B cell (primary cell): ENCODE results near the gene TEX13D. TPM values are rescaled to one million over a fixed set of nuclear protein-coding genes. Genes with fewer than 3 reads are reported as not detected.

Experiments
- ATAC-seq: fragments of 200-7000 bp; cut with Tn5 transposase; one replicate; pipeline ENCODE4 v1.10.0; 2021; ENCODE audit warnings: low read depth, mild to moderate bottlenecking, moderate number of reproducible peaks, moderate library complexity
- CTCF ChIA-PET: fragments of 350-600 bp; sonication (Branson Sonifier 250); formaldehyde crosslinking; loops from one replicate; lab custom pipeline; 2021; ENCODE audit warnings: antibody characterized with exemption, inconsistent platforms; lab: Charles Lee
- POLR2A ChIA-PET: fragments of 350-600 bp; sonication (Branson Sonifier 250); formaldehyde crosslinking; loops from one replicate; lab custom pipeline; 2021; ENCODE audit warnings: antibody characterized with exemption; lab: Charles Lee
- DNase-seq: peaks from one replicate; pipeline ENCODE4 v3.0.0; 2013
- H2AFZ ChIP-seq: 2 replicates; pipeline ENCODE4 v1.6.1; 2012; ENCODE audit warnings: mild to moderate bottlenecking, low read depth, low read length; ENCODE audit not compliant: insufficient read depth, poor library complexity, severe bottlenecking
- H3K27ac ChIP-seq, 2 donors: 1 replicate in 1 of 2; 2 replicates in 1 of 2; pipeline ENCODE4 v1.5.1; 2012 to 2013; ENCODE audit warnings: low read length in 2 of 2, mild to moderate bottlenecking in 2 of 2, moderate library complexity in 1 of 2
- H3K27me3 ChIP-seq, 4 experiments: fragments of 200-600 bp in 1 of 4; sonication (generic) in 1 of 4; replicated peaks in 1 of 4; 1 replicate in 2 of 4; 2 replicates in 2 of 4; pipeline versions ENCODE4 v1.6.1 to v1.7.0; 2013 to 2016; ENCODE audit warnings: low read length in 3 of 4, mild to moderate bottlenecking in 2 of 4, mixed read lengths in 1 of 4, moderate library complexity in 1 of 4; ENCODE audit not compliant: insufficient read depth in 4 of 4, control insufficient read depth in 3 of 4; ENCODE audit errors: control extremely low read depth in 1 of 4
- H3K36me3 ChIP-seq, 2 experiments: replicated peaks in 1 of 2; 1 replicate in 1 of 2; 2 replicates in 1 of 2; pipeline versions ENCODE4 v1.6.1 to v1.7.1; 2013; ENCODE audit warnings: low read length in 1 of 2; ENCODE audit not compliant: insufficient read depth in 2 of 2, control insufficient read depth in 1 of 2; ENCODE audit errors: control extremely low read depth in 1 of 2, extremely low read depth in 1 of 2
- H3K4me1 ChIP-seq, 2 donors: fragments of 200-600 bp in 1 of 2; sonication (generic) in 1 of 2; 1 replicate in 1 of 2; 2 replicates in 1 of 2; pipeline versions ENCODE4 v1.5.1 to v1.6.1; 2013 to 2017; ENCODE audit warnings: low read length in 2 of 2; ENCODE audit not compliant: control insufficient read depth in 2 of 2, insufficient read depth in 2 of 2
- H3K4me2 ChIP-seq: replicated peaks from 2 replicates; pipeline ENCODE3; 2012; ENCODE audit warnings: mild to moderate bottlenecking, low read depth, low read length; ENCODE audit not compliant: poor library complexity, severe bottlenecking
- H3K4me3 ChIP-seq, 5 experiments: fragments of 200-600 bp in 1 of 5; sonication (generic) in 1 of 5; 1 replicate in 3 of 5; 2 replicates in 2 of 5; pipeline versions ENCODE4 v1.5.1 to v1.7.0; 2011 to 2016; ENCODE audit warnings: low read length in 4 of 5, mild to moderate bottlenecking in 4 of 5, low read depth in 2 of 5, control low read depth in 1 of 5, moderate library complexity in 1 of 5; ENCODE audit not compliant: insufficient read depth in 1 of 5; ENCODE audit errors: control extremely low read depth in 1 of 5, extremely low read depth in 1 of 5
- H3K79me2 ChIP-seq: fragments of 200-600 bp; sonication (generic); one replicate; pipeline ENCODE4 v1.6.0; 2016; ENCODE audit warnings: low read length; ENCODE audit not compliant: control insufficient read depth, insufficient read depth
- H3K9ac ChIP-seq: fragments of 200-600 bp; sonication (generic); 2 replicates; pipeline ENCODE4 v1.6.1; 2017; ENCODE audit warnings: mild to moderate bottlenecking, low read length, moderate library complexity
- H3K9me3 ChIP-seq, 3 donors: one replicate each; pipeline versions ENCODE4 v1.6.1 to v1.7.1; 2013; ENCODE audit warnings: low read length in 2 of 3; ENCODE audit not compliant: control insufficient read depth in 2 of 3, insufficient read depth in 1 of 3; ENCODE audit errors: control extremely low read depth in 1 of 3
- H4K20me1 ChIP-seq: 2 replicates; pipeline ENCODE4 v1.6.0; 2012; ENCODE audit warnings: mild to moderate bottlenecking, low read length; ENCODE audit not compliant: insufficient read depth, control insufficient read depth, poor library complexity, severe bottlenecking
- H3K27ac Mint-ChIP-seq: one replicate; pipeline ENCODE4 v1.8.0; 2021; ENCODE audit warnings: mixed read lengths
- H3K27me3 Mint-ChIP-seq: one replicate; pipeline ENCODE4 v1.8.0; 2021; ENCODE audit warnings: mixed read lengths
- H3K4me1 Mint-ChIP-seq: one replicate; pipeline ENCODE4 v1.8.0; 2021; ENCODE audit warnings: mixed read lengths
- H3K4me3 Mint-ChIP-seq: one replicate; pipeline ENCODE4 v1.8.0; 2021; ENCODE audit warnings: mixed read lengths
- H3K9me3 Mint-ChIP-seq: one replicate; pipeline ENCODE4 v1.8.0; 2022; ENCODE audit warnings: mixed read lengths; ENCODE audit not compliant: insufficient read depth
- EZH2 ChIP-seq: IDR thresholded peaks from 2 replicates; pipeline ENCODE4 v1.6.1; 2012; ENCODE audit warnings: borderline replicate concordance, low read depth, mild to moderate bottlenecking, moderate library complexity, low read length; ENCODE audit not compliant: insufficient read depth, poor library complexity, severe bottlenecking
- WGBS: methylation state at CpG from one replicate; pipeline ENCODE4 v1.1.5; 2013; ENCODE audit warnings: missing lambda C conversion rate; ENCODE audit not compliant: insufficient coverage; 5-methylcytosine and 5-hydroxymethylcytosine counted together
- intact Hi-C: fragments of 100-400 bp; cut with micrococcal nuclease; formaldehyde crosslinking; loops from one replicate; pipeline ENCODE4 v1.10.0; 2022
- polyA plus RNA-seq: library from polyadenylated mRNA; depleted of rRNA; stranded (reverse); fragments of >200 nt; gene quantifications from 2 replicates; pipeline ENCODE4 v1.2.3, GENCODE V29; 2012
- total RNA-seq, 2 donors: library from RNA; stranded (reverse); fragments of 120-200 nt in 1 of 2; gene quantifications; 1 replicate in 1 of 2; 2 replicates in 1 of 2; pipeline versions ENCODE4 v1.2.3 to v1.2.4, GENCODE V29; 2013 to 2022
- TF ChIP-seq, protein P1 (sequence below): fragments of 200-600 bp; IDR thresholded peaks from one replicate; pipeline ENCODE4 v1.8.0; 2022; ENCODE audit warnings: antibody characterized with exemption, mild to moderate bottlenecking

Gene TEX13D
- total and polyA plus RNA-seq, 2 donors (not counting 1 experiment from before 2014, with no cell fraction given), result not detected

DNA sequence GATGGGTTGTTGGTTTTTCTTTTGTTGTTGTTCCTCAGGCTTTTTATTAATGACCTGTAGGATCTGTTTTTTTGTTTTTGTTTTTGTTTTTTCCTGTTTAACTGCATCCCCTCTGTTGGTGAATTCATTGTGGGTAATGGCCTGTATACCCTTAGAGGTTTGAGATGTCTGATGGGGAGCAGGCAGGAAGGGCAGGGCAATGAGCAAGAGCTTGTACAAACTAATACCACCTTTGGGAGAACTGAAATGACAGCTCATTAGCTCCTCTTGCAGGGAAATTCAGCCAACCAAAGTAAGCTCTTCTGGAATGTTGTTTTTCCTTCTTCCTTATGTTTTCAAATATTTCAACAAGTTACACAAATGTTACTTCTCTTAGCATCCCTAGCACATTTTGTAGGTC is 37.3 kb downstream of the TEX13D start:
- DNase-seq (no peak), ATAC-seq (no peak)
- H3K9me3 ChIP-seq, result no peaks in the 10 kb centered on the region
- H3K27ac ChIP-seq, result no peak overlapping the region
- no peaks in the 10 kb centered on the region for H3K36me3 ChIP-seq
- no peaks in the 10 kb centered on the region for H3K9me3 Mint-ChIP-seq
- CTCF ChIA-PET, result interaction anchor here (3.0 kb wide), 1 partner anchor 21 kb away, joined by 8 read pairs; no protein-coding TSS in a partner anchor
- TF ChIP-seq, protein P1, sequence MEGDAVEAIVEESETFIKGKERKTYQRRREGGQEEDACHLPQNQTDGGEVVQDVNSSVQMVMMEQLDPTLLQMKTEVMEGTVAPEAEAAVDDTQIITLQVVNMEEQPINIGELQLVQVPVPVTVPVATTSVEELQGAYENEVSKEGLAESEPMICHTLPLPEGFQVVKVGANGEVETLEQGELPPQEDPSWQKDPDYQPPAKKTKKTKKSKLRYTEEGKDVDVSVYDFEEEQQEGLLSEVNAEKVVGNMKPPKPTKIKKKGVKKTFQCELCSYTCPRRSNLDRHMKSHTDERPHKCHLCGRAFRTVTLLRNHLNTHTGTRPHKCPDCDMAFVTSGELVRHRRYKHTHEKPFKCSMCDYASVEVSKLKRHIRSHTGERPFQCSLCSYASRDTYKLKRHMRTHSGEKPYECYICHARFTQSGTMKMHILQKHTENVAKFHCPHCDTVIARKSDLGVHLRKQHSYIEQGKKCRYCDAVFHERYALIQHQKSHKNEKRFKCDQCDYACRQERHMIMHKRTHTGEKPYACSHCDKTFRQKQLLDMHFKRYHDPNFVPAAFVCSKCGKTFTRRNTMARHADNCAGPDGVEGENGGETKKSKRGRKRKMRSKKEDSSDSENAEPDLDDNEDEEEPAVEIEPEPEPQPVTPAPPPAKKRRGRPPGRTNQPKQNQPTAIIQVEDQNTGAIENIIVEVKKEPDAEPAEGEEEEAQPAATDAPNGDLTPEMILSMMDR, result no peak
- TF ChIP-seq EZH2, result no peak
- H4K20me1 ChIP-seq, result no peaks in the 10 kb centered on the region
- no peak overlapping the region for H3K27ac Mint-ChIP-seq
- no peak overlapping the region for H3K9ac ChIP-seq
- H3K27me3 Mint-ChIP-seq, result peaks cover 6% of the 10 kb centered on the region
- H3K4me3 Mint-ChIP-seq, result no peak overlapping the region
- intact Hi-C loops, result no loop called here
- H3K79me2 ChIP-seq, result no peaks in the 10 kb centered on the region
- no peaks in the 10 kb centered on the region for H3K4me1 ChIP-seq
- H2AFZ ChIP-seq, result no peak overlapping the region
- no peaks in the 10 kb centered on the region for H3K27me3 ChIP-seq
- H3K4me1 Mint-ChIP-seq, result no peaks in the 10 kb centered on the region
- H3K4me3 ChIP-seq, result no peak overlapping the region
- H3K4me2 ChIP-seq, result no peak overlapping the region
- POLR2A ChIA-PET, result no interaction called here

GRCh38 chrX:124373348-124373747 is 40.9 kb downstream of the TEX13D start:
- no peaks in the 10 kb centered on the region for H3K4me1 ChIP-seq
- Mint-ChIP-seq H3K9me3 (no peaks in the 10 kb centered on the region), H3K27ac (no peak overlapping the region), H3K4me1 (no peaks in the 10 kb centered on the region), H3K27me3 (peaks cover 6% of the 10 kb centered on the region), H3K4me3 (no peak overlapping the region)
- no peak overlapping the region for H3K9ac ChIP-seq
- no peak overlapping the region for H3K27ac ChIP-seq
- H3K4me2 ChIP-seq, result no peak overlapping the region
- ChIA-PET POLR2A (no interaction called here), CTCF (no interaction called here)
- no peaks in the 10 kb centered on the region for H3K9me3 ChIP-seq
- no peaks in the 10 kb centered on the region for H4K20me1 ChIP-seq
- WGBS, result no CpG with 5 or more reads among the region's 1 CpG
- intact Hi-C loops, result no loop called here
- TF ChIP-seq EZH2, result no peak
- TF ChIP-seq, protein P1, result no peak
- no peak overlapping the region for H3K4me3 ChIP-seq
- no peaks in the 10 kb centered on the region for H3K36me3 ChIP-seq
- H3K27me3 ChIP-seq, result no peaks in the 10 kb centered on the region
- H2AFZ ChIP-seq, result no peak overlapping the region
- ATAC-seq (no peak), DNase-seq (no peak)
- no peaks in the 10 kb centered on the region for H3K79me2 ChIP-seq
